ENCODE measurements around the gene HSP90B1. TPM values are rescaled to one million over a fixed set of nuclear protein-coding genes. Genes with fewer than 3 reads are reported as not detected.

The HSP90B1 gene
- total and polyA plus RNA-seq, 2 of the 13 experiments (the other 11 are each of a cell fraction or from before 2014, with no cell fraction given), result 800 to 954 TPM

DNA sequence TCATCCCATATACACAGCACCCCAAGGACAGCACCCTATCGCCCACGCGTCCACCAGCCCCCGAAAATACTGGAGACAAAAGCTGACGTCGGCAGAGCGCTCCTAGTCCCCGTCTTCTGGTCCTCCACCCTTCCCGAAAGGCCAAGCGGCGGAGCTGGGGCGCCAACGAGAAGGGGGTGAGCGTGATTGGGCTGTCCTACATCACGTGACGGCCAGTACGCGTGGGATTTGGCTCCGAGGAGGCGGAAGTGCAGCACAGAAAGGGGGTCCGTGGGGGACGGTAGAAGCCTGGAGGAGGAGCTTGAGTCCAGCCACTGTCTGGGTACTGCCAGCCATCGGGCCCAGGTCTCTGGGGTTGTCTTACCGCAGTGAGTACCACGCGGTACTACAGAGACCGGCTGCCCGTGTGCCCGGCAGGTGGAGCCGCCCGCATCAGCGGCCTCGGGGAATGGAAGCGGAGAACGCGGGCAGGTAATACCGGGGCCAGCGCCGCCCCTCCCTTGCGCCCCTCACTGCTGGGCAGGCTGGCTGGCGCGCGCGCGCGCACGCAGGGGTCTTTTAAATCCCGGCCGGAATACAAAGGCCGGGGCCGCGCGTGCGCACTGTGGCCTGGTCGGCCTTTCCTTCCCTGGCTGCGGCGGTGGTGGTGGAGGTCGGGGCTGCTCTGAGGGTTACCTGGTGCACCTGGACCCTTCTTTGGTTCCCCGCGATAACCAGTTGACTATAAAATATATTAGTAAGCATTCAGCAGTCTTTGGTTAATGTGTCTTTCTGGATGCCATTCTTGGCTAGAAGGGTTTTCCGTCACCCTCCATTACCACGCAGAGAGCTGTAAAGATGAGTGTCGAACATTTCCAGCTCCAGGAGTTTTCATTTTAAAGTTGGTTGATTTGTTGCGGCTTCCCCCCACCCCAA is 35.6 kb downstream of the HSP90B1 start, which contains the start of gene TDG (continued):
- TF ChIP-seq POGK (CRISPR knock-in tag; conservative IDR thresholded peaks at IDR 0.05) (peak; percentile 79; the same call in 1 of the 2 replicates), HES4 (CRISPR knock-in tag; IDR thresholded peaks at IDR 0.05; ENCODE audit: borderline replicate concordance) (0 out of 2 replicates have a peak, but pooled peaks have one; percentile 43), ZKSCAN8 (CRISPR knock-in tag; IDR thresholded peaks at IDR 0.05; ENCODE audit: borderline replicate concordance) (peak; percentile 62; the same call in 1 of the 2 replicates), ZNF431 (CRISPR knock-in tag; IDR thresholded peaks at IDR 0.05; ENCODE audit: borderline replicate concordance, low read depth) (peak; percentile 78; the same call in 1 of the 2 replicates), ZNF615 (CRISPR knock-in tag; IDR thresholded peaks at IDR 0.05; ENCODE audit: borderline replicate concordance) (0 out of 2 replicates have a peak, but pooled peaks have one; percentile 77), KDM5B (CRISPR knock-in tag; IDR thresholded peaks at IDR 0.05; ENCODE audit: borderline replicate concordance) (peak; percentile 97), IKZF4 (CRISPR knock-in tag; IDR thresholded peaks at IDR 0.05; ENCODE audit: borderline replicate concordance, low read depth, not compliant biosample characterization) (peak; percentile 71), ZBTB10 (CRISPR knock-in tag; IDR thresholded peaks at IDR 0.05; ENCODE audit: borderline replicate concordance) (peak; percentile 58), ZBTB4 (CRISPR knock-in tag; IDR thresholded peaks at IDR 0.05; ENCODE audit: borderline replicate concordance) (no peak), ZBTB8A (CRISPR knock-in tag; IDR thresholded peaks at IDR 0.05; ENCODE audit: borderline replicate concordance, low read depth) (no peak), TRIM22 (IDR thresholded peaks at IDR 0.05) (no peak), HIVEP1 (CRISPR knock-in tag; IDR thresholded peaks at IDR 0.05) (peak; percentile 85), ZNF562 (CRISPR knock-in tag; IDR thresholded peaks at IDR 0.05; ENCODE audit: borderline replicate concordance) (no peak), ZNF891 (CRISPR knock-in tag; IDR thresholded peaks at IDR 0.05) (no peak; the same call in 1 of the 2 replicates), ZNF235 (CRISPR knock-in tag; IDR thresholded peaks at IDR 0.05; ENCODE audit: borderline replicate concordance) (peak; percentile 73; the same call in 1 of the 2 replicates)
- TF ChIP-seq, protein P1, sequence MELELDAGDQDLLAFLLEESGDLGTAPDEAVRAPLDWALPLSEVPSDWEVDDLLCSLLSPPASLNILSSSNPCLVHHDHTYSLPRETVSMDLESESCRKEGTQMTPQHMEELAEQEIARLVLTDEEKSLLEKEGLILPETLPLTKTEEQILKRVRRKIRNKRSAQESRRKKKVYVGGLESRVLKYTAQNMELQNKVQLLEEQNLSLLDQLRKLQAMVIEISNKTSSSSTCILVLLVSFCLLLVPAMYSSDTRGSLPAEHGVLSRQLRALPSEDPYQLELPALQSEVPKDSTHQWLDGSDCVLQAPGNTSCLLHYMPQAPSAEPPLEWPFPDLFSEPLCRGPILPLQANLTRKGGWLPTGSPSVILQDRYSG (CRISPR knock-in tag; IDR thresholded peaks at IDR 0.05), result no peak; the same call in 1 of the 2 replicates
